Kidney epithelial cell (primary cell): ENCODE measurements around the gene GNAO1. TPM values are rescaled to one million over a fixed set of nuclear protein-coding genes. Genes with fewer than 3 reads are reported as not detected.

Experiments
- DNase-seq: peaks from one replicate; pipeline ENCODE4 v3.0.0-alpha.2; 2010; ENCODE audit warnings: low read depth
- H3K27me3 ChIP-seq: 2 replicates; pipeline ENCODE4 v1.6.0; 2011; ENCODE audit warnings: low read length; ENCODE audit not compliant: control insufficient read depth, insufficient read depth
- H3K36me3 ChIP-seq: 2 replicates; pipeline ENCODE4 v1.5.1; 2011; ENCODE audit warnings: low read length; ENCODE audit not compliant: control insufficient read depth, insufficient read depth
- H3K4me3 ChIP-seq: 2 replicates; pipeline ENCODE4 v1.5.1; 2011; ENCODE audit warnings: low read depth, mild to moderate bottlenecking, control low read depth, low read length
- total RNA-seq: library from RNA; depleted of rRNA; stranded (reverse); fragments of >200 nt; gene quantifications from 2 replicates; pipeline ENCODE4 v1.2.3, GENCODE V29; 2015
- TF ChIP-seq, protein P1 (sequence below): IDR thresholded peaks from 2 replicates; pipeline ENCODE4 v1.5.1; 2011; ENCODE audit warnings: mild to moderate bottlenecking, moderate library complexity, low read length, control low read depth, inconsistent platforms; ENCODE audit not compliant: insufficient read depth, poor library complexity, severe bottlenecking

Gene GNAO1
- total RNA-seq, 1 donor from 2014 or later: 5.7 TPM

DNA sequence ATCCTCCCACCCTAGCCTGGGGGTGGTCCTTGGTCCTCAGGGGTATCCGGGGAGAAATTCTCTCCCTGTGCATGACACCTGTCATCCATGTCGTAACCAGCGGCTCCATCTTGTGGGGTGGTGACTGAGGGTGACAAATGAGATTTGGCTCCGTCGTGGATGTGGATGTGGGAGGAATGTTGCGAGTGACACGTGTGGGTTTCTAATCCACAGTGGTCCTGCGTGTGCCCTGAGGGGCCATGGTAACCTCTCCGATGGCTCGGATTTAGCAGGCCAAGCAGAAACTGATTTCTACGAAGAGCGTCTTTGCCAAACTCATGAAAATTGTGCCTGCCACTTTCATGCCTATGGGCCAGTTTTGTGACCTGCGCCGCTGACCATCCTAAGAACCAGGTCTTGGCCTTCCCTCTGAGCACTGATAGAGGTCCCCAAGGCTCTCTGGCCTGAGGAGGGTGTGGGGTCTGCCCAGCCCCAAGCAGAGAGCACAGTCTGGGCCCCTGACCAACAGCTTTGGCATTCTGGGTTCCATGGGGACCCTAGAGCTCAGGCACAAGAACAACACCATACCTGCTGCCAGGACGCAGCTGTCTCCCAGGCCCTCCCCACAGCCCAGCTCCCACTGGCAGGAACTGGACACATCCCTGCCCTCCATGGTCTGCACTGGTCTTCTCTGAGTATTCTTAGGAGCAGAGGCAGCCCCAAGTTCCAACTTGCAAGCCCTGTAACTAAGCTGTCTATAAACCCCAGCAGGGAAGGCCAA, 155.0 kb downstream of the GNAO1 start:
- TF ChIP-seq, protein P1, sequence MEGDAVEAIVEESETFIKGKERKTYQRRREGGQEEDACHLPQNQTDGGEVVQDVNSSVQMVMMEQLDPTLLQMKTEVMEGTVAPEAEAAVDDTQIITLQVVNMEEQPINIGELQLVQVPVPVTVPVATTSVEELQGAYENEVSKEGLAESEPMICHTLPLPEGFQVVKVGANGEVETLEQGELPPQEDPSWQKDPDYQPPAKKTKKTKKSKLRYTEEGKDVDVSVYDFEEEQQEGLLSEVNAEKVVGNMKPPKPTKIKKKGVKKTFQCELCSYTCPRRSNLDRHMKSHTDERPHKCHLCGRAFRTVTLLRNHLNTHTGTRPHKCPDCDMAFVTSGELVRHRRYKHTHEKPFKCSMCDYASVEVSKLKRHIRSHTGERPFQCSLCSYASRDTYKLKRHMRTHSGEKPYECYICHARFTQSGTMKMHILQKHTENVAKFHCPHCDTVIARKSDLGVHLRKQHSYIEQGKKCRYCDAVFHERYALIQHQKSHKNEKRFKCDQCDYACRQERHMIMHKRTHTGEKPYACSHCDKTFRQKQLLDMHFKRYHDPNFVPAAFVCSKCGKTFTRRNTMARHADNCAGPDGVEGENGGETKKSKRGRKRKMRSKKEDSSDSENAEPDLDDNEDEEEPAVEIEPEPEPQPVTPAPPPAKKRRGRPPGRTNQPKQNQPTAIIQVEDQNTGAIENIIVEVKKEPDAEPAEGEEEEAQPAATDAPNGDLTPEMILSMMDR: no peak
- H3K4me3 ChIP-seq: no peak overlapping the region

DNA sequence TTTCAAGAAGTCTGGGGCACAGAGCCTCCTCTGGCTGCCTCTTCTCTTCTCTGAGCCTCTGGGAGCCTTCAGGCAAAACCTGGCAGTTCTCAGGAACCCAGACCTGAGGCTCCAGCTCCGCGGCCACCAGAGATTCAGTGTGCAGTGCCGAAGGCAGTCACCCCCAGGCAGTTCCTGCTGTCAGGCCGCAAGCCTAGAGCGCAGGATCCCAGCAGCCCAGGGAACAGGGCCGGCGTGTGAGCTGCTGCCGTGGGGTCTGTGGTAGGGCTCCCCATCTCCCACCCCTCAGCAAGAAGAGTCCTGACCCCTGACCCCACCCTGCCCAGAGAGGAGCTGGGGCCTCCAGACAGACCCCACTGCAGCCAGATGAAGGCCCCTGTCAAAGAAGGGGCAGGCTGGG, 155.9 kb downstream of the GNAO1 start:
- Histone ChIP-seq H3K4me3 (no peak overlapping the region), H3K27me3 (peaks cover 5% of the 10 kb centered on the region), H3K36me3 (no peaks in the 10 kb centered on the region)
- TF ChIP-seq, protein P1: no peak
- DNase-seq: no peak

More for the DNA sequence above, 155.0 kb downstream of the GNAO1 start:
- H3K27me3 ChIP-seq: peaks cover 2% of the 10 kb centered on the region
- no peaks in the 10 kb centered on the region for H3K36me3 ChIP-seq
- no peak for DNase-seq

DNA sequence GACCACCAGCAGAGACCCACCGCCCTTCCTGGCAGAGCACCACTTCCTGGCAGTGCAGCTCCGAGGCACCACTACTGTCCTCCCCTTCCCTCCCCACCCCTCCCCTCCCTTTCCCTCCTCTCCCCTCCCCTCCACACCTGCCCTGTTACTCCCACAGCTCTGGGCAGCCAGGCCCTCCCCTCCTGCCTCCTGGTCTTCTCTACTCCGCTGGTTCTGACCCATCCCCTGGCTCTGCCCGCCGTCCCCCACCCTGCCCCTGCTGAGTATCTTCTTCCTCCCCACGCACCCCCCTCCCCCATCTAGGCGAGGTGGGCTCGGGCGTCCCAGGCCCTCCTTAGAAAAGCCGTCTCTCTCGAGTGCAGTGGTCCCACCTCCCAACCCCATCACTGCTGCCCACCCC, 156.4 kb downstream of the GNAO1 start:
- Histone ChIP-seq H3K27me3 (peaks cover 7% of the 10 kb centered on the region), H3K4me3 (no peak overlapping the region), H3K36me3 (no peaks in the 10 kb centered on the region)
- TF ChIP-seq, protein P1: no peak
- no peak for DNase-seq

DNA sequence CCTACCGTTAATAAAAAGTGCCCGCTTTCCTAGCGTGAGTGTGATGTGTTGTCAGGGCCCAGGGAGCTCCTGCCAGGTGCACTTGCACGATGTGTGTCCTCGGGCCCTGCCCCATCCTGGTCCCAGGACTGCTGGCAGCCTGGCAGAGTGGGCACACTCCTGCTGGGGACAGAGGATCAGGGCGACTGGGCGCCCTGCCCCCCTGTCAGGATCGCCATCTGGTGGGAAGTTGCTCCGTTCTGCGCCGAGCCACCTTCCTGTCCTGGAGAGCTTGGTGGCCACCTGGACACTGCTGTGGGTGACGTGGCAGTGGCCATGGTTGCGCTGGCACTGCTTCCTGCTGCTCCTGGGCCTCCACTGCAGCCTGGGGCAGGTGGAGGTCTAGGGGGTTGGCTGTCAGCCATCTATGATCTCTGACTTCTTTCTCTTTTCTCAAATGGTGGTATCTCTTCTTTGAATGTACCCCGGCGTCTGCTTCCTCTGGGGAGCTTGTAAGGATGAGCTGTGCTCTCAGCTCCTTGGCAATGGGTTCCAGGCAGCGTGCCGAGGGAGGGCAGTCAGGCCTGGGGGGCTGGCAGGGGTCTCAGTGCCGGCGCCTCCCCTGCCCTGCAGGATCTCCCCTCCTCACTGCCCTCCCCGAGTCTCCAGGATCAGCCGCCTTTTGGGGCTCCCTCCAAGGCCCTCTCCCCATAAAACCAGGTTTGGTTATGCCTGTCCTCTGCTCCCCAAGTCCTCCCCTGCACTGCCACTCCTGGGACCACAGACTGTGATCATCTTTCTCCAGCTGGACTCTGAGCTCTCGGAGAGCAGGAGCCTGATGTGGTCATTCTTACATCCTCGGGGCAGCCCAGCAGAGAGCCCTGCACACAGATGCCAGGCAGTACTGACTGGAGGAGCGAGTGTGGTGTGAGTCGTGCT, 157.1 kb downstream of the GNAO1 start:
- TF ChIP-seq, protein P1: no peak
- H3K4me3 ChIP-seq: no peak overlapping the region
- H3K36me3 ChIP-seq: no peaks in the 10 kb centered on the region
- H3K27me3 ChIP-seq: peaks cover 7% of the 10 kb centered on the region
- no peak for DNase-seq

DNA sequence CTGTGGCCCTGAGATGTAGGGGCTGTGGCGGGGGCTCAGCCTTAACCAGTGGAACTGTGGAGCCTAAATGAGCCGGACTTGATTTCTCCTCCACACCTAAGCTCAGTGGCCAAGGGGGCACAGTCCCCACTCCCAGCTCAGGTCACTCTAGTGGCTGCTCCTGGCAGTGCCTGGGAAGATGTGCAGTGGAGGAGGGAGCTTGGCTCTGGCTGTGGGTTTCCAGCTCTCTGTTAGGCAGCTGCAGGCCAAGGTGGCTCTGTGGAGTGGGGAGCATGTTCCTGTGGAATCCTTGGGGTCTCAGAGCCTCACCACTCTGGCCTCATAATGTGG, 157.8 kb downstream of the GNAO1 start:
- no peak overlapping the region for H3K4me3 ChIP-seq
- no peaks in the 10 kb centered on the region for H3K36me3 ChIP-seq
- TF ChIP-seq, protein P1: no peak
- H3K27me3 ChIP-seq: peaks cover 7% of the 10 kb centered on the region
- no peak for DNase-seq
